ENCODE data around the gene STXBP5.

The STXBP5 gene

DNA sequence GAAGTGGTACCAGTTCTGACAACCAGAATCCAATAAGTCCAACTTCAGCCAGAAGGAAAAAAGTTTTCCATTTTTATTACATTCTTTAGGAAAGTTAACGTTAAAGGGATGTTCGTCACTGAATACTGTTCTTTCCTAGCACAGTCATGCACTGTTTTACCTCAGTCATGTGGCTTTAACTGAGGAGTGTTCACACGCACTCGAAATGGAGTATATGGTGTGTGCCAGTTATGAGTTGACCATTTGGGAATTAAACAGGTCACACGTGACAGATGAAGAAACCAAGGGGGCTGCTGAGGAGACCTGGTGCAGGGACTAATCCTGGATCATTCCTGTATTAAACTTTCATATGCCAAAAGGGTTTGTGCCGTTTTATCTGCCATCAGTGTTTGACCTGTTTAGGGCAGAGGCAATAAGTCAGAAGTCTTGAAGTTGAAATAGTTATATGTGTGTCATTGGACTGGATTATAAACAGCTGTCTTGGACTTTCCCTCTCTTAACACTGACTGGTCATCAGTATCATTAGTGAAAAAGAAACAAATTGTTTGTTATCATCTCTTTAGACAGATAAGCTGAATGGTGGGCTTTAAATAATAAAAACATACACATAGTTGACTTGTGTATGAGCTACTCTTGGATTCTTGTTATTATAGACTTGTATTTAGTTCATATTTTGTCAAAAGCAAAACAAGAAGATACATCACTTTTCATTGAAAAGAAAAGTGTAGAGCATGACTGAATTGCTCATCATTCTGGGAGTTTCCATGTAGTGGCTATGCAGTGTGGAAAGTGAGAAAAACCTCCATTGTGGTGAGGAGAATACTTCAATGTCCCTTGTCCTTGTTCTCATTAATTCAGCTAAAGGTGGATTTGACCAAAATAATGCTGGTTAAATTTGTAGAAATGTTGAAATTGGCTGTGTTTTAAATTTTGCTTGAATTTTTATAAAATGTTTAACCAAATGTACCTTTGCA lies 180.8 kb downstream of the STXBP5 start:
- peak in 2 of 3 donors; percentile 12 to 31 for DNase-seq

DNA sequence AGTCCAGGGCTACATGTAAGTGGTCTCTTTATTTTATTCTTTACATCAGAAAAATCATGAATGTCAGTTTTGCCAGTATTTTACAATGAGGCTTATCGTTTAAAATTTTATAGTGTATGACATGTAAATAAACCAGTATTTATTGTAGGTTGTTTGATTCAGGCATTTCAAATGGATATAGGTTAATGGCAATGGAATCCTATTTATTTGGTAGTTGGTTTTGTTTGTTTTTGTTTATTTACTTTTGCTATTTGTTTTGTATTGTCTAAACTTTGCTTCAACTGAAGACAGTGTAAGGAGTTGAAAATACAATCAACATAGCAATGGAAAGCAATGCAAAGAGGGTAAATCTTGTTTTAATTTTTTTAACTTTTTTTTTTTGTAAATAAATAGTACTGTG lies 185.2 kb downstream of the STXBP5 start:
- no peak for DNase-seq

DNA sequence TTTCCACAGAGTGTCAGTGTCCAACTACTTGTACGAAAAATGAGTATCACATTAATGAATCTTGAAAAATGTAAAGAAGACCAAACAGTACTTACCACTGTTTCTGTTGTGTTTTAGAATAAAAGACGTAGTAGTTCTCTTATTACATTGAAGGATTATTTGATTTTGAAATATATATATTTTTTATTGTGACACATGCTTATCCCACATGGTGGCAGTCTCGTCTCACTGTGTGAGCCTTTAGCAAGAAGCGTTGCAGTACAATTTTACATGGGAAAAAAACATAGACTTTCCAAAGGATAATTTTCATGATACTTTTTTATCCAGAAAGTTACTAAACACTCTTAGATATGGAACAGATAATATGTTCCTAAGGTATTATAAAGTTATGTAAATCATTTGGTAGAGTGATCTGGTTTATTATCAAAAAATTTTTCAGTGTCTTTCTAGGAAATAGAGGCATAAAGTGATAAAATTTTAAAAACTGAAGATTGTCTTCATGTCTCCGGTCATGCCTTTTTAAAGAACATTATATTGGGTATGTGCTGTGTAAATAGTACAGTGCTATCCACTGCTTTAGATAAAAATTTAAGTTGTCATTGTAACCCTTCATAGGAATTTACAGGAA lies 186.8 kb downstream of the STXBP5 start:
- DNase-seq = peak; percentile 13 to 27 (median 26)

DNA sequence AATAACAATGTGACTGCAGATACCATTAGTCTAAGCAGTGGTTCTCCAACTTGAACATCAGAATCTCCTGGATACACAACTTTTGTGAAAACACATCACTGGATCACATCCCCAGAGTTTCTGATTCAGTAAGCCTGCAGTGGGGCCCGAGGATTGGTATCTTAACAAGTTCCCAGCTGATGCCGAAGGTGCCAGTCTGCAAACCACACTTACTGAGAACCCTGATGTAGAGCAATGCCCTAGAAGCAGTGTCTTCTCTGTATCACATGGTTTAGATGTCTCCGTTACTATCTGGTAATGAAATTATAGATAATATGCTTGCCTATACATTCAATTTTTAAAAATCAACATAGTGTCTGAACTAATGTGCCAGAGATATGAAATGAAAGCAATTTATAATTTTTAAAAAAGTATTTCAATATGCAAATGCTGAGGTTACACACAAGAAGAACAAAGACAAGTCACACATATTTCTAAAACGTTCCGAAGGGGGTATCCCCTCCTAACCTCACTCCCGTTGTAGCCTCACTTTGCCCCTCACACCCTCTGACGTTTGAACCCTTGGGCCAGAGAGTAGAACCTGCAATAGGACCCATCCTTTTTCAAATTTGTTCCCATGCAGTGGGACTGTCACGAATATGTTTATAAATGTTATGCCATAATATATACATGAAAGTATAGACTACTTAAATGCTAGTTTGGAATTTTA lies 188.9 kb downstream of the STXBP5 start:
- no peak for DNase-seq

DNA sequence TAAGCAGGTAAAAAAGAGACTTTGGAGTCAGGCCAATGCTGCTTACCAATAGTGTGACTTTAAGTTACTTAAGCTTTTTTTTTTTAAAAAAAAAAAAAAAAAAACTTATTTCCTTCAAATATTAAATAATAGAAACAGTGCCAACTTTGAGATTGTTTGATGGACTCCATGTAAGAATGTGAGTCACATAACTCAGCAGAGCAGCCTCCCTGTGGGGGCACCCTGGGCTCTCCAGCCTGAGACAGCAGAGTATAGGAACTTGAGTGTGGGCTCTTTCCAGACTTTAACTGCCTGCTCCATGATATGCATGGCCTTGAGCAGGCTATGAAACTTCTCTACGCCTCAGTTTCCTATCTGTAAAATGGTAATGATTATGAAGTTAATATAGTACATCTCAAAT lies 190.9 kb downstream of the STXBP5 start:
- no peak for DNase-seq

DNA sequence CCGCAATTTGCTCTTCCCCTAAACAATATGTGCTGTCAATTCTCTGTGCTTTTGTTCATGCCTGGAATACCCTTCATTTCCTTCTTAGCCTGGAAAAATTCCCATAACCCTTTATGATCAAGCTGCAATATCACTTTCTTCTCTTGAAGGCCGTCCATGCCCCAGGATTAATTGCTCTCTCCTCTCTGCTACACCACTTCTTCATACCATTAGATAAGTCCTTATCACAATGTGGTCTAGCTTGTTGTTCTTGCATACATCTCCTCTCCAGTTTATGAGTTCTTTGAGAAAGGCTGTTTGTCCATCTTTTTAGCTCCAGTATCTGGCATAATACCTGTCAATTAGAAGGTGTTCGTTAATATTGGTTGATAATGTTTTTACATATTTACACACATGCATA lies 193.1 kb downstream of the STXBP5 start:
- DNase-seq = no peak

DNA sequence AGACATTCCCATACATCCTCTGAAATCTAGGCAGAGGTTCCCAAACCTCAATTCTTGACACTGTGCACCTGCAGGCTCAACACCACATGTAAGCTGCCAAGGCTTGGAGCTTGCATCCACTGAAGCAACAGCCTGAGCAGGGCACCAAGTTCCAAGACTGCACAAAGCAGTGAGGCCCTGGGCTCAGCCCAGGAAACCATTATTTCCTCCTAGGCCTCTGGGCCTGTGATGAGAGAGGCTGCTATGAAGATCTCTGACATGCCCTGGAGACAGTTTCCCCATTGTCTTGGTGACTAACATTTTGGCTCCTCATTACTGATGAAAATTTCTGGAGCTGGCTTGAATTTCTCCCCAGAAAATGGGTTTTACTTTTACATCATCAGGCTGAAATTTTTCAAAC lies 196.8 kb downstream of the STXBP5 start:
- DNase-seq = no peak

DNA sequence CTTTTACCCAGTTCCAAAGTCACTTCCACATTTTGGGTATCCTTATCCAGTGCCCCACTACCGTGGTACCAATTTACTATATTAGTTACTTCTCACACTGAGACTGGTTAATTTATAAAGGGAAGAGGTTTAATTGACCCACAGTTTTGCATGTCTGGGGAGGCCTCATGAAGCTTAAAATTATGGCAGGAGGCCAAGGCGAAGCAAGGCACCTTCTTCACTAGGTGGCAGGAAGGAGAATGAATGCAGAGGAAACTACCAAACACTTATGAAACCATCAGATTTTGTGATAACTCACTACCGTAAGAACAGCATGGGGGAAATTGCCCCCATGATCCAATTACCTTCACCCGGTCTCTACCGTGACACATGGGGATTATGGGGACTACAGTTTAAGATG lies 197.6 kb downstream of the STXBP5 start:
- DNase-seq = no peak

DNA sequence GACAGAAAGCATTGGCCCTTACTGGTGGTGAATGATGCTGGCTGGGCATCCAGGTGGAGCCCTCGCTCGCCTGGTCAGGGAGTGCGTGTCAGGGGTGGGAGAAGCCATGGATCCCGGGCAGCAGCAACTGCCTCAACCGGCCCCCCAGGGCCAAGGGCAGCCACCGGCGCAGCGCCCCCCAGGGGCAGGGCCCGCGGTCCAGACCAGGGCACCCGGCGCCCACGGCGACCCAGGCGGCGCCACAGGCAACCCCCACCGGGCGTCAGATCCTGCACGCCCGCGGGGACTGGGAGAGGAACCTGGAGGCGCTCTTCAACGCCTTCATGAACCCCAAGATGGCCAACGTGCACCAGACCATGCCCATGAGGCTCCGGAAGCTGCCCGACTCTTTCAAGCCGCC lies 202.6 kb downstream of the STXBP5 start:
- no peak for DNase-seq

DNA sequence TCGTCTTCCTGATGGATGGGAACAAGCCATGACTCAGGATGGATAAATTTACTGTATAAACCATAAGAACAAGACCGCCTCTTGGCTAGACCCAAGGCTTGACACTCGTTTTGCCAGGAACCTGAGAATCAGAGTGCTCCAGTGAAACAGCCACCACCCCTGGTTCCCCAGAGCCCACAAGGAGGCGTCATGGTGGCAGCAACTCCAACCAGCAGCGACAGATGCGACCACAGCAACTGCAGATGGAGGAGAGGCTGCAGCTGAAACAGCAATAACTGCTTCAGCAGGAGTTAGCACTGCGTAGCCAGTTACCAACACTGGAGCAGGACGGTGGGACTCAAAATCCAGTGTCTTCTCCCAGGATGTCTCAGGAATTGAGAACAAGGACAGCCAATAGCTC lies 203.4 kb downstream of the STXBP5 start:
- DNase-seq = no peak

DNA sequence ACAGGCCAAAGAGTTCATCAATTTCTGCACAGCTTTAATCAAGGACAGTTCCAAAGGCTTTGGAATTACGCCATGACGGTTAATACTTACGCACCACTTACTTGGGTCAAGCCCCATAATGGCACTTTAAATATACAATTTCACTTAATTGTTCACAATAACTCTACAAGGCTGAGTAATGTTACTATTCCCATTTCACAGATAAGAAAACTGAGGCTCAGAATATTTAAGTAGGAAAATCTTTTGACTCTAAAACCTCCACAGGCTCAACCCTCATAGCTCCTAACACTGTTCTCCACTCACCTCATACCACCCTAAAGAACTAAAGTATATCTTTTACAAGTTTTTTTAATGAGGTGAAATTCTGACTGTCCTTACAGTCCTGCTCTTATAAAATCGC lies 212.4 kb downstream of the STXBP5 start:
- no peak for DNase-seq

DNA sequence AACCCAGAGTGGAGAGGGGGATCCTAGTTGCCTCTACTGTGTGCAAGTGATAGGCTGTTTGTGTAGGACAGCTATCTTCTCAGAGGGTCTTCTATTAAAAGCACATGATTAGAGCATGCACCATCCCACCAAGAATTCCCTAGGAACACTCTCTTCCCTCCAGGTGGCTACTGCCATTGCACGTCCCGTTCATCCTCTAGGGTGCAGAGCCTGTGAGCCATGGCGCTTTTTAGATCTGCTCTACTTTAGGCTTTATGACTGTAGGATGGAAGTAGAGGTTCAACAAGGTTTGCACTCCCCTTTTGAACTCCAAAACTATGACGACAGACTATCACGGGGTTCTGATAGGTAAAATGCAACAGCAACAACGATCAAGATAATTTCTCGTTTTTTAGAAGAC lies 213.7 kb downstream of the STXBP5 start:
- no peak for DNase-seq

DNA sequence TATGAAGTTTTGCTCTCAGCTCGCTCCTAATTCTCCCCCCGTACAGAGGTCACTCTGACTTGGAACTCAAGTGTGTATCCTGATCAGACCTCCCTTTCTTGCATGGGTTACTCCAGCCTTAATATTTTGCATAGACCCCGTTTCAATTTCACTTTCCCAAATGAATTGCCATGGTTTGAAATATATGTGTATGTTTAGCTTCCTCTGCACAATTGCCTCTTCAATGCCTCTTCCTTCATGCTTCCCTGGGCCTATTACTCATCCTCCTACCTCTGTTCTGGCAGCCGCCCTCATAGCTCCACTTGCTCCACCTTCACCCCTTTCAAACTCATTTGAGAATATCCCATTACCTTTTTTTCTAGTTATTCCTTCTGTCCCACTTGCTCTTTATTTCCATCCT lies 214.3 kb downstream of the STXBP5 start:
- no peak for DNase-seq

DNA sequence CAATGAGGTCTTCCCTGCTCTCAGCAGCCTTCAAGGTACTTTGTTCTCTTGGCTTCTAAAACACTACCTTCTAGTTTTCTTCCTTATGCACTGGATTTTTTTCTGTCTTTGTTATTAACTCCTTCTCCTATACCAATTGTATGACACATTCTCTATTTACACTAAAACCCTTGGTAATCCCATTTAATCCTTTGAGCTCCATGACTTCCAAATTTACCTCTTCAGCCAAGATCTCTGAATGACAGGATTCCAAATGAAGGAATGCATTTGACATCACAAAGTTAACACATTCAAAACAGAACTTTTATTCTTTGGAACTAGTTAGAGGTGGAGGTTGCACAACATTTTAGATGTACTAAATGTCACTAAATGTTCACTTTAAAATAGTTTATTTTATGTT lies 217.7 kb downstream of the STXBP5 start:
- no peak for DNase-seq

DNA sequence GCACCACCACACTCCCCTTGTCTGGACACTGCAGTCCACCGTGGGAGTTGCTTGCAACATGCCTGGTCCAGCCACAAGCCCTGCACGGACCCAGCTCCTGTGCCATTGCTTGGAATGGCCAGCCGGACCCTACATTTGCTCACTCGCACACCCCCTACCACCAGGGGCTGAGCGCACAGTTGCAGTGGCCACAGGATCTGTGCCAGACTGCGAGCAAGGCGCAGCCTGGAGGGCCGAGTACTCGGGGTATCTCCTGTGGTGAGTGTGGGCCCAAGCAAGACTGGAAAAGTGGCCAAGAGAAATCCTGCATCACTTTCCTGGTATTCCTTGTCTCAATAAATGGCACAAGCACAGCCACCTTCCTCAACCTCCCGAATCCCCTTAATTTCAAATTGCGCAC lies 218.9 kb downstream of the STXBP5 start:
- no peak for DNase-seq

DNA sequence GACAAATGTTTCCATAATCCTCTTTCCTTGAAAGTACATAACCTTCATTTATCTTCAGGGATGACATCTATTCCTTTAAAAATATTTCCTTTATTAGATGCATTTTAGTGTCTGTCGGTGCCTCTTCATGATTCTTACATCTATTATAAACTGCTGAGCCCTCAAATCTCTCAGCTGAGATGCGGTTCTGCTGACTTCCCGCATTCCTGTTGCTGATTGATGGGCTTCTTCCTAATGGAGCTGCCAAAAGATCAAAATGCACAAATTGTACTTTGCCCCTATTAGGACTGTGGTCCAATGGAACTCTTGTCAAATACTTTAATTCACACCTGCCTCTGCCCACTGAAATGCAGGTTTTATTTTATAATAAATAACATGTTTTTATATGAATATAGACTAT lies 225.6 kb downstream of the STXBP5 start:
- DNase-seq = no peak

DNA sequence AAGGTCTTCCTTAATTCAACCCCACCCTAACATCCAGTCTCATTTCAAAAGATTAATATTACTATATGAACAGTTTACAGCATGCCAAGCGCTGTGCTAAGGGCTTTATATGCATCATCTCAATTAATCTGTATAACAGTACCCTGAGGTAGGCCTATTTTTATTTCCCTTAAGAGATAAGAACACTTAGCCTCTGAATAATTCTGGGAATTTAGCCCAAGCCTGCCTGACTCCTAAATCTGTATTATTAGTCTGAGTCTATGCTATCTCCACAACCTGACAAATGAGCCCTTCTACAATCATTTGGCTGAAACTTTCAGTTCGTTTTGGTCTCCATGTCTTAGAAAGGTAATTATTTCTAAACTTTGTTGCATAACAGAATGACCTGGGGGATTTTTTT lies 226.6 kb downstream of the STXBP5 start:
- DNase-seq = no peak

DNA sequence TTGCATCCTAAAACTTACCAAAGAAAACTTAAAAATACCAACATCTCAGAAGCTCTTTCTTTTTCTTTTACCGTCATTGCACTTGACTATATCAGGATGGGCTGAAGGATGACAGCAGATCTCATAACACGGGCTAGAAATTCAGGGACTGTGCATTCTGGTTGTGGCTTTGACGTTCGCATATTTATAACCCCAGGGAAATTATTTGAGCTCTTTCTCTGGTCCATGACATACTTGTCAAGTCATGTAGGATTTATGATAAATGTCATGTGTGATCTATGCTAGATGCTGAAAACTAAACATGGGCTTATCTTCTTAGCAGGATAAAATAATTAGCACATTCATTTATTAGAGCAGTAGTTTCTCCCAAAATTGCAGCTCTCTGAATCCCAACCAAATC lies 229.9 kb downstream of the STXBP5 start:
- no peak for DNase-seq

DNA sequence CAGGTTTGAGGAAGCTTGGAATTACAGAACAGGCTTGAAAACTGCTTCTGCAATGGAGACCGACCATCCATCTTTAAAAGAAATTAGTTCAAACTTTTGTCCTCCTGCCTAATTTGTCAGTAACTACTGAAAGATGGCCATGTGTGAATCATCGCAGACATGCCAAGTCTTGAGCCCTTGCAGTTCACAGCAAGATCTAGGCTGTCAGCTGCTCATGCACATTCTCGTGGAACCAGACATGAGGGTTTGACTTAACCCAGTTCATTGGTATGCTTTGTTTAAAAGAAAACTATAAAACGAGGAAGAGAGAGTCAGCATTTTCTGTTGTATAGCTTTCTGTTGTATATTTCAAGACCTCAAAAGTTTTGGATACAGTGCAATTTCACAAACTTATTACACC lies 230.3 kb downstream of the STXBP5 start:
- no peak for DNase-seq

DNA sequence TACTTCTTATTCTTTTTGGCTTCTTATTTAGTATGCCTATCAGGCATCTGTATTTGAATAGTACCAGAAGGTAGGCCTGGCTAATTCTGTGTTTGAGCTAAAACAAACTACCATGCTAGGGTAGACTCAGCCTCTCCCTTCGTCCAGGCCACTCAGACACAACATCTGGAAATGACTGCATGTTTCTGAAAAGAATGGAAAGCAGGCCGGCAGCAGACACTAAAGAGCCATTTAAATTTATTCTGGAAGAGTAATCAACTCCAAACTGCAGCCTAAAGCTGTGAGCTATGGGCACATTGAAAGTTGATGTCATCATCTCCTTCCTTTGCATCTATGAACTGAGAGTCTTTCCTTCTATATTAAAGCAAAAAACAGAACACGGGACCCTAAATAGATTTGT lies 233.4 kb downstream of the STXBP5 start:
- no peak for DNase-seq

DNA sequence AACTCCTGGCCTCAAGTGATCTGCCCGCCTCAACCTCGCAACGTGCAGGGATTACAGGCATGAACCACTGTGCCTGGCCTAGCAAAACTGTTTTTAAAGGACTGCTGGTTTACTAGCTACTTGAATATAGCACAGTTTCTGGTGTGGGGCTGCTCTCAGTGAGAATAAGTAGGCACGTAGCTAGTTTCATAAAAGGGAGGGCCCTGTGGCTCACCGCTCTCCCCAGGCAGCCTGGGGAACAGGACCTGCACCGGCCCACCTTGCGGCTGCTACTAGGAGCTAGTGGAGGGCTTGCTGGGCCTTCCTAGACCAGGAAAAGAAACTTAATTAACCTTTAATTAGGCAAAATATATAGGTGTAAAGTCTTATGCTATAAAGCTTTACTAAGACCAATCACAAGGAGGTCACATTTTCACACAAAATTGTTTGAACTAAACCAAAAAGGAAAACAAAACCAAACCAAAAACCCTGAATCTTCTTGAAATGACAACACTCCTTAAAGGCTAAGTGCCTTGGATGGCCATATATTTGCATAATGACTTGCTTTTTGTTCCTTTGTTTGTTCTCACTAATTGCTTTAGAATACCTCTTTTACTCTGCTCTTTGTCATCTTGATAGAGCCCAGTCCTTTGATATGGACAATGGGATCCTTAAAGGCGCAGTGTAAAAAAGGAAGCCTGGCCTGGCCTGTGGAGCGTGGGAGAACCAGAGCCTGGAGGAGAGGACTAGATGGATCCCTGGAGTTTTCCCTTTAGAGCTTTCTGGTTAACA lies 234.7 kb downstream of the STXBP5 start:
- DNase-seq = no peak

All from suppressor macrophage treated with lipopolysaccharide for 1 hour (primary cell).